ENCODE measurements around the gene GK. TPM values are rescaled to one million over a fixed set of nuclear protein-coding genes. Genes with fewer than 3 reads are reported as not detected.

Gene GK
- total and polyA plus RNA-seq, 2 donors (not counting 1 experiment from before 2014, with no cell fraction given): 4.8 to 10.2 TPM

GRCh38 chrX:30643313-30643821, 9.9 kb upstream of the GK start:
- POLR2A ChIA-PET: no interaction called here
- no peak overlapping the region for H3K4me3 Mint-ChIP-seq
- intact Hi-C loops (cut with micrococcal nuclease): no loop called here
- H3K9me3 ChIP-seq (ENCODE audit: control extremely low read depth in 1 of 3, control insufficient read depth in 2 of 3, insufficient read depth in 1 of 3, low read length in 2 of 3): no peaks in the 10 kb centered on the region
- no peak overlapping the region for H3K27ac Mint-ChIP-seq
- no peak overlapping the region for H3K4me2 ChIP-seq (replicated peaks; ENCODE audit: low read depth, low read length, poor library complexity, severe bottlenecking)
- CTCF ChIA-PET: interaction anchor here (1.7 kb wide), 1 partner anchor 9 kb away, joined by 7 read pairs; no protein-coding TSS in a partner anchor
- H3K27ac ChIP-seq (ENCODE audit: low read length in 2 of 2): no peak overlapping the region
- TF ChIP-seq EZH2 (IDR thresholded peaks at IDR 0.05; ENCODE audit: borderline replicate concordance, insufficient read depth, low read depth, low read length, poor library complexity, severe bottlenecking): no peak
- no peak for TF ChIP-seq CTCF (IDR thresholded peaks at IDR 0.05)
- no peak overlapping the region for H3K4me3 ChIP-seq (ENCODE audit: control extremely low read depth in 1 of 5, extremely low read depth in 1 of 5, insufficient read depth in 1 of 5, low read depth in 2 of 5, low read length in 4 of 5)
- peaks cover 3% of the 10 kb centered on the region in 2 donors for H3K4me1 ChIP-seq (ENCODE audit: control insufficient read depth in 2 of 2, insufficient read depth in 2 of 2, low read length in 2 of 2)
- no peaks in the 10 kb centered on the region for H3K9me3 Mint-ChIP-seq (ENCODE audit: insufficient read depth)
- WGBS (ENCODE audit: insufficient coverage): no CpG with 5 or more reads among the region's 2 CpGs
- H3K9ac ChIP-seq (ENCODE audit: low read length): no peak overlapping the region
- H3K4me1 Mint-ChIP-seq: peaks cover 3% of the 10 kb centered on the region
- H4K20me1 ChIP-seq (ENCODE audit: control insufficient read depth, insufficient read depth, low read length, poor library complexity, severe bottlenecking): no peaks in the 10 kb centered on the region
- no peak overlapping the region for H2AFZ ChIP-seq (ENCODE audit: insufficient read depth, low read depth, low read length, poor library complexity, severe bottlenecking)
- H3K27me3 Mint-ChIP-seq: no peaks in the 10 kb centered on the region
- DNase-seq (no peak), ATAC-seq (ENCODE audit: low read depth) (no peak)
- no peaks in the 10 kb centered on the region for H3K27me3 ChIP-seq (replicated peaks in 1 of 4; ENCODE audit: control extremely low read depth in 1 of 4, control insufficient read depth in 3 of 4, insufficient read depth in 4 of 4, low read length in 3 of 4)
- H3K36me3 ChIP-seq (replicated peaks in 1 of 2; ENCODE audit: control extremely low read depth in 1 of 2, control insufficient read depth in 1 of 2, extremely low read depth in 1 of 2, insufficient read depth in 2 of 2, low read length in 1 of 2): no peaks in the 10 kb centered on the region
- H3K79me2 ChIP-seq (ENCODE audit: control insufficient read depth, insufficient read depth, low read length): no peaks in the 10 kb centered on the region

- Histone ChIP-seq H3K4me1 (ENCODE audit: control insufficient read depth in 2 of 2, insufficient read depth in 2 of 2, low read length in 2 of 2) (peaks cover under 1 to 9% of the 10 kb centered on the region in 2 donors), H3K9me3 (ENCODE audit: control extremely low read depth in 1 of 3, control insufficient read depth in 2 of 3, insufficient read depth in 1 of 3, low read length in 2 of 3) (no peaks in the 10 kb centered on the region), H3K36me3 (replicated peaks in 1 of 2; ENCODE audit: control extremely low read depth in 1 of 2, control insufficient read depth in 1 of 2, extremely low read depth in 1 of 2, insufficient read depth in 2 of 2, low read length in 1 of 2) (no peaks in the 10 kb centered on the region), H3K27ac (ENCODE audit: low read length in 2 of 2) (no peak overlapping the region), H3K4me2 (replicated peaks; ENCODE audit: low read depth, low read length, poor library complexity, severe bottlenecking) (no peak overlapping the region), H4K20me1 (ENCODE audit: control insufficient read depth, insufficient read depth, low read length, poor library complexity, severe bottlenecking) (no peaks in the 10 kb centered on the region), H2AFZ (ENCODE audit: insufficient read depth, low read depth, low read length, poor library complexity, severe bottlenecking) (no peak overlapping the region), H3K9ac (ENCODE audit: low read length) (no peak overlapping the region), H3K79me2 (ENCODE audit: control insufficient read depth, insufficient read depth, low read length) (no peaks in the 10 kb centered on the region), H3K4me3 (ENCODE audit: control extremely low read depth in 1 of 5, extremely low read depth in 1 of 5, insufficient read depth in 1 of 5, low read depth in 2 of 5, low read length in 4 of 5) (no peak overlapping the region), H3K27me3 (replicated peaks in 1 of 4; ENCODE audit: control extremely low read depth in 1 of 4, control insufficient read depth in 3 of 4, insufficient read depth in 4 of 4, low read length in 3 of 4) (no peaks in the 10 kb centered on the region)
- ATAC-seq (ENCODE audit: low read depth): no peak
- no peak overlapping the region for H3K4me3 Mint-ChIP-seq
- DNase-seq: peak; percentile 13
- ChIA-PET POLR2A (no interaction called here), CTCF (no interaction called here)
- no CpG with 5 or more reads among the region's 2 CpGs for WGBS (ENCODE audit: insufficient coverage)
- TF ChIP-seq EZH2 (IDR thresholded peaks at IDR 0.05; ENCODE audit: borderline replicate concordance, insufficient read depth, low read depth, low read length, poor library complexity, severe bottlenecking): no peak
- no peak for TF ChIP-seq CTCF (IDR thresholded peaks at IDR 0.05)
- peaks cover 17% of the 10 kb centered on the region for H3K4me1 Mint-ChIP-seq
- intact Hi-C loops (cut with micrococcal nuclease): loop anchor here (10.0 kb wide), 1 partner anchor 65 kb away; no protein-coding TSS in a partner anchor
- H3K9me3 Mint-ChIP-seq (ENCODE audit: insufficient read depth): no peaks in the 10 kb centered on the region
- no peaks in the 10 kb centered on the region for H3K27me3 Mint-ChIP-seq
- no peak overlapping the region for H3K27ac Mint-ChIP-seq
Measured at GRCh38 chrX:30649859-30650258, 3.4 kb upstream of the GK start.

All from B cell (primary cell).